K562 (cell line): ENCODE data around the gene FBXW8. TPM values are rescaled to one million over a fixed set of nuclear protein-coding genes. Genes with fewer than 3 reads are reported as not detected.

Experiments used
- BRD9 ChIP-seq: fragments of 450-650 bp; IDR thresholded peaks from 2 replicates; pipeline ENCODE4 v1.6.1; 2018; ENCODE audit warnings: low read depth; ENCODE audit not compliant: partially characterized antibody
- BRF1 ChIP-seq: IDR thresholded peaks from 3 replicates; pipeline ENCODE4 v1.6.1; 2011; ENCODE audit warnings: borderline replicate concordance, mild to moderate bottlenecking; ENCODE audit not compliant: insufficient read length; ENCODE audit errors: extremely low read depth
- CBX3 ChIP-seq, 2 experiments: IDR thresholded peaks; 1 replicate in 1 of 2; 2 replicates in 1 of 2; pipeline ENCODE4 v1.6.1; 2012; ENCODE audit warnings: inconsistent platforms in 2 of 2, low read length in 2 of 2, borderline replicate concordance in 1 of 2, control low read depth in 1 of 2
- DIDO1 ChIP-seq: fragments of 450-650 bp; IDR thresholded peaks from 2 replicates; pipeline ENCODE4 v1.6.1; 2016; ENCODE audit warnings: low read depth, missing biosample characterization, missing genetic modification characterization
- ELF2 ChIP-seq: fragments of 250-450 bp; sonication (Bioruptor Pico); IDR thresholded peaks from 2 replicates; pipeline ENCODE4 v1.5.0; 2021; ENCODE audit warnings: mild to moderate bottlenecking
- KLF1 ChIP-seq: fragments of 450-650 bp; IDR thresholded peaks from 2 replicates; pipeline ENCODE4 v1.6.1; 2016; ENCODE audit warnings: missing genetic modification characterization, missing compliant biosample characterization
- MIER1 ChIP-seq: fragments of 450-650 bp; IDR thresholded peaks from 2 replicates; pipeline ENCODE4 v1.6.1; 2016; ENCODE audit warnings: antibody characterized with exemption, mild to moderate bottlenecking, low read depth
- NCOA1 ChIP-seq: fragments of 450-650 bp; IDR thresholded peaks from 2 replicates; pipeline ENCODE4 v1.6.1; 2016; ENCODE audit warnings: low read depth
- NCOA2 ChIP-seq, 2 experiments: fragments of 450-650 bp; IDR thresholded peaks; 2 replicates each; pipeline ENCODE4 v1.6.1; 2018; ENCODE audit warnings: mild to moderate bottlenecking in 2 of 2, moderate library complexity in 1 of 2; ENCODE audit not compliant: partially characterized antibody in 2 of 2
- NELFE ChIP-seq: IDR thresholded peaks from 2 replicates; pipeline ENCODE4 v1.6.1; 2011; ENCODE audit warnings: mild to moderate bottlenecking; ENCODE audit not compliant: insufficient read depth, insufficient read length
- NR2C1 ChIP-seq, 2 experiments: fragments of 450-650 bp; IDR thresholded peaks; 2 replicates each; pipeline ENCODE4 v1.6.1; 2017; ENCODE audit warnings: mild to moderate bottlenecking in 2 of 2, antibody characterized with exemption in 1 of 2, inconsistent platforms in 1 of 2, missing compliant biosample characterization in 1 of 2, missing genetic modification characterization in 1 of 2
- NR2F6 ChIP-seq: fragments of 450-650 bp; formaldehyde crosslinking; IDR thresholded peaks from 2 replicates; pipeline ENCODE4 v1.4.0; 2020; ENCODE audit warnings: mild to moderate bottlenecking
- ZNF707 ChIP-seq: fragments of 250-450 bp; sonication (Bioruptor Pico); conservative IDR thresholded peaks from 2 replicates; pipeline ENCODE4 v1.8.0; 2022; ENCODE audit warnings: inconsistent platforms, mild to moderate bottlenecking, moderate library complexity
- ZZZ3 ChIP-seq: fragments of 450-650 bp; IDR thresholded peaks from 2 replicates; pipeline ENCODE4 v1.6.1; 2016; ENCODE audit warnings: antibody characterized with exemption, mild to moderate bottlenecking, moderate library complexity
- polyA plus RNA-seq, 8 experiments: library from polyadenylated mRNA; depleted of rRNA in 4 of 8; stranded (reverse) in 5 of 8; unstranded in 3 of 8; fragments of >200 nt; fragmentation: Nextera tagmentation in 2 of 8; fragmentation: Illumina TruSeq in 1 of 8; extraction: Ambion mirVana in 2 of 8; extraction: Trizol in 1 of 8; gene quantifications; 2 replicates each; pipeline versions ENCODE4 v1.2.1 to v1.2.3, GENCODE V29; 2011 to 2014; ENCODE audit warnings: inconsistent platforms in 1 of 8, missing spikeins in 1 of 8
- total RNA-seq, 7 experiments: library from RNA; depleted of rRNA in 6 of 7; stranded (reverse); fragments of >200 nt in 6 of 7; fragmentation: Illumina TruSeq in 2 of 7; extraction: Trizol in 2 of 7; gene quantifications; 2 replicates each; pipeline versions ENCODE4 v1.2.1 to v1.2.3, GENCODE V29; 2011 to 2021; ENCODE audit warnings: low replicate concordance in 1 of 7
- TF ChIP-seq, protein P1 (sequence below): fragments of 450-650 bp; IDR thresholded peaks from 2 replicates; pipeline ENCODE4 v1.6.1; 2016; ENCODE audit warnings: antibody characterized with exemption
- TF ChIP-seq, protein P2 (sequence below), 2 experiments: fragments of 200-800 bp in 1 of 2; sonication (Bioruptor generic) in 1 of 2; sonication (generic) in 1 of 2; formaldehyde crosslinking in 1 of 2; IDR thresholded peaks in 1 of 2; conservative IDR thresholded peaks in 1 of 2; 2 replicates each; pipeline versions ENCODE4 v1.5.0 to v1.6.1; 2016 to 2020; ENCODE audit warnings: missing compliant biosample characterization in 1 of 2, missing genetic modification characterization in 1 of 2, missing genetic modification reagents in 1 of 2
- TF ChIP-seq, protein P3 (sequence below): fragments of 250-450 bp; sonication (Bioruptor Pico); IDR thresholded peaks from 2 replicates; pipeline ENCODE4 v1.8.0; 2022; ENCODE audit warnings: inconsistent platforms, mild to moderate bottlenecking, moderate library complexity, borderline replicate concordance
- TF ChIP-seq, protein P4 (sequence below): fragments of 250-450 bp; sonication (Bioruptor Pico); IDR thresholded peaks from 2 replicates; pipeline ENCODE4 v1.5.0; 2020; ENCODE audit warnings: mild to moderate bottlenecking
- TF ChIP-seq, protein P5 (sequence below): sonication (generic); formaldehyde crosslinking; IDR thresholded peaks from 2 replicates; pipeline ENCODE4 v1.8.1; 2023; ENCODE audit warnings: mild to moderate bottlenecking, missing genetic modification reagents, moderate library complexity

FBXW8 gene
- total and polyA plus RNA-seq, 9 of the 15 experiments (the other 6 are each of a cell fraction or from before 2014, with no cell fraction given), result 0.58 to 8.3 (median 4.4) TPM

DNA sequence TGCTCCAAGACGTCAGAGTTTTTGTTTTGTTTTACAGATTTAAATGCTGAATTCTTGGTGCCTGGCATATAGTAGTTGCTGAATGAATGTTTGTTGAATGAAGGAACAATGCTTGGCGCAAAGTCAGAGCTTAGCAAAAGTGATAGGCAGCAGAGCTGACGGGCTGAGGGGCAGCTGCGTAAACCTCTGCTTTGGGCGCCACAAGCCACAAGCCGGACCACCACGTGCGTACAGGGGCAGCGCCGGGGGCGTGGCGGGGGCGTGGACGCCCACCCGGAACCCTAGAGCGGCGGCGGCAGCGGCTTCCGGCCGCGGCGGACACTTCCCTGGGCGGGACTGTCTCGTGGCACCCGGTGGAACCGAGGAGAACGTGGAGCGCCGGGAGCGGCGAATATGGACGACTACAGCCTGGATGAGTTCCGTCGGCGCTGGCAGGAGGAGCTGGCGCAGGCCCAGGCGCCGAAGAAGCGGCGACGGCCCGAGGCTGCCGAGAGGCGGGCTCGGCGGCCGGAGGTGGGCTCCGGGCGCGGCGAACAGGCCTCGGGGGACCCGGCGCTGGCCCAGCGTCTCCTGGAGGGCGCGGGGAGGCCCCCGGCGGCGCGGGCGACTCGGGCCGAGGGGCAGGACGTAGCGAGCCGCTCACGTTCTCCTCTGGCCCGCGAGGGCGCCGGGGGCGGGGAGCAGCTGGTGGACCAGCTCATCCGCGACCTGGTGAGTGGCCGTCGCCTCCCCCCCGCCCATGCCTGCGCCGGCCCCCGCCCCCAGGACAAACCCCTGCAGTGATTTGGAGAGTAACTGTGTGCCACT, at the start of gene FBXW8 (continued):
- TF ChIP-seq, protein P1, sequence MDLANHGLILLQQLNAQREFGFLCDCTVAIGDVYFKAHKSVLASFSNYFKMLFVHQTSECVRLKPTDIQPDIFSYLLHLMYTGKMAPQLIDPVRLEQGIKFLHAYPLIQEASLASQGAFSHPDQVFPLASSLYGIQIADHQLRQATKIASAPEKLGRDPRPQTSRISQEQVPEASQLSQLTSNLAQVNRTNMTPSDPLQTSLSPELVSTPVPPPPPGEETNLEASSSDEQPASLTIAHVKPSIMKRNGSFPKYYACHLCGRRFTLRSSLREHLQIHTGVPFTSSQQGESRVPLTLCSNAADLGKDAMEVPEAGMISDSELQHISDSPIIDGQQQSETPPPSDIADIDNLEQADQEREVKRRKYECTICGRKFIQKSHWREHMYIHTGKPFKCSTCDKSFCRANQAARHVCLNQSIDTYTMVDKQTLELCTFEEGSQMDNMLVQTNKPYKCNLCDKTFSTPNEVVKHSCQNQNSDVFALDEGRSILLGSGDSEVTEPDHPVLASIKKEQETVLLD, result no peak
- TF ChIP-seq BRF1 (no peak), BRD9 (no peak), ELF2 (CRISPR knock-in tag) (peak; percentile 81), CBX3 (IDR thresholded peaks at IDR 0.05; ENCODE audit: borderline replicate concordance in 1 of 2, low read length in 2 of 2) (peak in 1 of 2 experiments; percentile 60; a peak in 1 of 3 replicates), NR2C1 (IDR thresholded peaks at IDR 0.05) (no peak), NR2C1 (tag; IDR thresholded peaks at IDR 0.05) (peak; percentile 16; the same call in 1 of the 2 replicates), NCOA1 (peak; percentile 92), NELFE (no peak), DIDO1 (tag) (peak; percentile 75; the same call in 1 of the 2 replicates), NCOA2 (IDR thresholded peaks at IDR 0.05; ENCODE audit: partially characterized antibody in 2 of 2) (no peak), ZNF707 (CRISPR knock-in tag) (no peak), NR2F6 (CRISPR knock-in tag) (no peak), ZZZ3 (no peak), MIER1 (no peak), KLF1 (tag) (peak; percentile 72; the same call in 1 of the 2 replicates)
- TF ChIP-seq, protein P2, sequence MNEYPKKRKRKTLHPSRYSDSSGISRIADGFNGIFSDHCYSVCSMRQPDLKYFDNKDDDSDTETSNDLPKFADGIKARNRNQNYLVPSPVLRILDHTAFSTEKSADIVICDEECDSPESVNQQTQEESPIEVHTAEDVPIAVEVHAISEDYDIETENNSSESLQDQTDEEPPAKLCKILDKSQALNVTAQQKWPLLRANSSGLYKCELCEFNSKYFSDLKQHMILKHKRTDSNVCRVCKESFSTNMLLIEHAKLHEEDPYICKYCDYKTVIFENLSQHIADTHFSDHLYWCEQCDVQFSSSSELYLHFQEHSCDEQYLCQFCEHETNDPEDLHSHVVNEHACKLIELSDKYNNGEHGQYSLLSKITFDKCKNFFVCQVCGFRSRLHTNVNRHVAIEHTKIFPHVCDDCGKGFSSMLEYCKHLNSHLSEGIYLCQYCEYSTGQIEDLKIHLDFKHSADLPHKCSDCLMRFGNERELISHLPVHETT (CRISPR knock-in tag; conservative IDR thresholded peaks at IDR 0.05 in 1 of 2, IDR thresholded peaks at IDR 0.05 in 1 of 2), result peak in 1 of 2 experiments; percentile 92; a peak in 2 of 4 replicates
- TF ChIP-seq, protein P3, sequence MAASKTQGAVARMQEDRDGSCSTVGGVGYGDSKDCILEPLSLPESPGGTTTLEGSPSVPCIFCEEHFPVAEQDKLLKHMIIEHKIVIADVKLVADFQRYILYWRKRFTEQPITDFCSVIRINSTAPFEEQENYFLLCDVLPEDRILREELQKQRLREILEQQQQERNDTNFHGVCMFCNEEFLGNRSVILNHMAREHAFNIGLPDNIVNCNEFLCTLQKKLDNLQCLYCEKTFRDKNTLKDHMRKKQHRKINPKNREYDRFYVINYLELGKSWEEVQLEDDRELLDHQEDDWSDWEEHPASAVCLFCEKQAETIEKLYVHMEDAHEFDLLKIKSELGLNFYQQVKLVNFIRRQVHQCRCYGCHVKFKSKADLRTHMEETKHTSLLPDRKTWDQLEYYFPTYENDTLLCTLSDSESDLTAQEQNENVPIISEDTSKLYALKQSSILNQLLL, result no peak
- TF ChIP-seq, protein P4, sequence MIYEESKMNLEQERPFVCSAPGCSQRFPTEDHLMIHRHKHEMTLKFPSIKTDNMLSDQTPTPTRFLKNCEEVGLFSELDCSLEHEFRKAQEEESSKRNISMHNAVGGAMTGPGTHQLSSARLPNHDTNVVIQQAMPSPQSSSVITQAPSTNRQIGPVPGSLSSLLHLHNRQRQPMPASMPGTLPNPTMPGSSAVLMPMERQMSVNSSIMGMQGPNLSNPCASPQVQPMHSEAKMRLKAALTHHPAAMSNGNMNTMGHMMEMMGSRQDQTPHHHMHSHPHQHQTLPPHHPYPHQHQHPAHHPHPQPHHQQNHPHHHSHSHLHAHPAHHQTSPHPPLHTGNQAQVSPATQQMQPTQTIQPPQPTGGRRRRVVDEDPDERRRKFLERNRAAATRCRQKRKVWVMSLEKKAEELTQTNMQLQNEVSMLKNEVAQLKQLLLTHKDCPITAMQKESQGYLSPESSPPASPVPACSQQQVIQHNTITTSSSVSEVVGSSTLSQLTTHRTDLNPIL (CRISPR knock-in tag), result no peak
- TF ChIP-seq, protein P5, sequence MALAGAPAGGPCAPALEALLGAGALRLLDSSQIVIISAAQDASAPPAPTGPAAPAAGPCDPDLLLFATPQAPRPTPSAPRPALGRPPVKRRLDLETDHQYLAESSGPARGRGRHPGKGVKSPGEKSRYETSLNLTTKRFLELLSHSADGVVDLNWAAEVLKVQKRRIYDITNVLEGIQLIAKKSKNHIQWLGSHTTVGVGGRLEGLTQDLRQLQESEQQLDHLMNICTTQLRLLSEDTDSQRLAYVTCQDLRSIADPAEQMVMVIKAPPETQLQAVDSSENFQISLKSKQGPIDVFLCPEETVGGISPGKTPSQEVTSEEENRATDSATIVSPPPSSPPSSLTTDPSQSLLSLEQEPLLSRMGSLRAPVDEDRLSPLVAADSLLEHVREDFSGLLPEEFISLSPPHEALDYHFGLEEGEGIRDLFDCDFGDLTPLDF (CRISPR knock-in tag), result no peak
